ENCODE results near the gene ZNG1E. TPM values are rescaled to one million over a fixed set of nuclear protein-coding genes. Genes with fewer than 3 reads are reported as not detected.

The ZNG1E gene
- 53.5 and 73.0 TPM in 2 replicates for total RNA-seq

DNA sequence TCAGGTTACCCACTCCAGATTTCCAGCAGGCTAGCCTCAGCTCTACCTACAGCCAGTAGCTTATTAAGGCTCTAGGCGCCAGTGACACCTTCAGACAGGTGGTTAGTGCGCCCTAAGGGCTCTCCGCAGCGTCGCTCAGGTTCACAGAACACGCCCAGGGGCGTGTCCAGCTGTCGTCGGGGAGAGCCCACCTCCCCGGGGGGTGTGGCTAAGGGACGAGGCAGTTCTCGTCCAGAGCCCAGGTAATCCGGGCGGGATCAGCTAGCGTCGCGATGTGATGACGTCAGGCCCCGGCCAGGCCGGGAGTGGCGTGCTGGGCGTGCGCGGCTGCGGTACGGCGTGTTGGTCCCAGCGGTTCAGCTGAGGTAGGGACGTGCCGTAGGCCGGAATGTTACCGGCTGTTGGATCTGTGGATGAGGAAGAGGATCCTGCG lies at the start of gene ZNG1E:
ZNG1E (plus strand) TSS at position 340 of the 433 bp plus-strand sequence; CDS start at position 389, 49 bp downstream.

DNA sequence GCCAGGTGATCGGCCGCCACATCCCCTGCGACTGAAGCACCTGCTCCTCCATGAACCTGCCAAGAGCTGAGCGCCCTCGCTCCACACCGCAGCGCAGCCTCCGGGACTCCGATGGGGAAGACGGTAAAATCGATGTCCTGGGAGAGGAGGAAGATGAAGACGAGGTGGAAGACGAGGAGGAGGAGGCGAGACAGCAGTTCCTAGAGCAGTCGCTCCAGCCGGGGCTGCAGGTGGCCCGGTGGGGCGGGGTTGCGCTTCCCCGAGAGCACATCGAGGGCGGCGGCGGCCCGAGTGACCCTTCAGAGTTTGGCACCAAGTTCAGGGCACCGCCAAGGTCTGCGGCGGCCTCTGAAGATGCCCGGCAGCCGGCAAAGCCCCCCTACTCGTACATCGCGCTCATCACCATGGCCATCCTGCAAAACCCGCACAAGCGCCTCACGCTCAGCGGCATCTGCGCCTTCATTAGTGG lies 61.4 kb downstream of the ZNG1E start, which contains the start of gene FOXD4L4:
FOXD4L4 (plus strand) TSS at position 51 of the 469 bp plus-strand sequence; CDS start at position 51, 0 bp downstream.

Other genes with a start within 250 kb of the ZNG1E start
- 0.29 TPM in 1 of 2 replicates, not detected in the other for gene FOXD4L4, start 61.2 kb downstream of the ZNG1E start, total RNA-seq